ENCODE results near the gene LDLRAD4.

Gene LDLRAD4

GRCh38 chr18:13227910-13228309 lies 9.3 kb downstream of the LDLRAD4 start:
- TF ChIP-seq CTCF (IDR thresholded peaks at IDR 0.05; ENCODE audit: low read depth, low read length): no peak

GRCh38 chr18:13229001-13229671 lies 10.6 kb downstream of the LDLRAD4 start:
- no peak for TF ChIP-seq CTCF (IDR thresholded peaks at IDR 0.05; ENCODE audit: low read depth, low read length)

More at GRCh38 chr18:13227910-13228309, 9.3 kb downstream of the LDLRAD4 start:
- no peak overlapping the region for H3K4me3 ChIP-seq (ENCODE audit: low read depth, low read length)

GRCh38 chr18:13231151-13231550 lies 12.6 kb downstream of the LDLRAD4 start:
- TF ChIP-seq CTCF (IDR thresholded peaks at IDR 0.05; ENCODE audit: low read depth, low read length): no peak
- no peak overlapping the region for H3K4me3 ChIP-seq (ENCODE audit: low read depth, low read length)

More at GRCh38 chr18:13229001-13229671, 10.6 kb downstream of the LDLRAD4 start:
- H3K4me3 ChIP-seq (ENCODE audit: low read depth, low read length): no peak overlapping the region

- no peak for TF ChIP-seq CTCF (IDR thresholded peaks at IDR 0.05; ENCODE audit: low read depth, low read length)
- H3K4me3 ChIP-seq (ENCODE audit: low read depth, low read length): no peak overlapping the region
These were observed 13.7 kb downstream of the LDLRAD4 start for GRCh38 chr18:13232086-13232917.

- H3K4me3 ChIP-seq (ENCODE audit: low read depth, low read length): no peak overlapping the region
- TF ChIP-seq CTCF (IDR thresholded peaks at IDR 0.05; ENCODE audit: low read depth, low read length): no peak
These were observed 14.6 kb downstream of the LDLRAD4 start for GRCh38 chr18:13232971-13233786.

- H3K4me3 ChIP-seq (ENCODE audit: low read depth, low read length): no peak overlapping the region
- TF ChIP-seq CTCF (IDR thresholded peaks at IDR 0.05; ENCODE audit: low read depth, low read length): no peak
These were observed 15.5 kb downstream of the LDLRAD4 start for GRCh38 chr18:13233787-13234783.
